CD4-positive, alpha-beta T cell treated with Interferon gamma for 1 hour (primary cell): ENCODE results near the gene ADRB2.
"Not testable (repeated sequence)": the region's sequence is repeated elsewhere in the genome, so short reads cannot be mapped to it uniquely, and the experiment has no call there.

Source experiments
- DNase-seq: peaks from one replicate; pipeline ENCODE4 v3.0.0-alpha.2; 2020

Gene ADRB2

GRCh38 chr5:148856009-148856367 is 29.6 kb downstream of the ADRB2 start:
- DNase-seq, result no peak

- DNase-seq, result no peak
Measured at GRCh38 chr5:148856424-148856823, 30.0 kb downstream of the ADRB2 start.

DNA sequence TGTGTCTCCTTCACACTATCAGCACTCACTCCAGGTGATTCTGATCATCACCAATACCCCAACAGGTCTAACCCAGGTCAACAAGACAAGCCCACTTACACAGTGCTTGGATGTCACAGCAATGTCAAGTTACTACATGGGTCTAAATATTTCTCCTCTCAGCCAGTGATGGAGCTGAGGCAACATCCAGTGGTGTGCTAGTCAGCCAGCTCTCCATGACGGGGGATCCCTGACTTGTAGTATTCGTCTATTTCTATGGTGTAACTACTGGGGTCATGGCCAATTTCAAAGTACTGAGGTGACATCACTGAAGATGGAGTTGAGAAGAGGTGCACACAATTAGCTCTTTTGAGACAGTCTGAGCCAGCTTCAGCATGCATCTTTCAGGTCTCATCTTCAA is 31.1 kb downstream of the ADRB2 start:
- no peak for DNase-seq

- DNase-seq, result no peak
Measured at GRCh38 chr5:148858106-148858505, 31.7 kb downstream of the ADRB2 start.

DNA sequence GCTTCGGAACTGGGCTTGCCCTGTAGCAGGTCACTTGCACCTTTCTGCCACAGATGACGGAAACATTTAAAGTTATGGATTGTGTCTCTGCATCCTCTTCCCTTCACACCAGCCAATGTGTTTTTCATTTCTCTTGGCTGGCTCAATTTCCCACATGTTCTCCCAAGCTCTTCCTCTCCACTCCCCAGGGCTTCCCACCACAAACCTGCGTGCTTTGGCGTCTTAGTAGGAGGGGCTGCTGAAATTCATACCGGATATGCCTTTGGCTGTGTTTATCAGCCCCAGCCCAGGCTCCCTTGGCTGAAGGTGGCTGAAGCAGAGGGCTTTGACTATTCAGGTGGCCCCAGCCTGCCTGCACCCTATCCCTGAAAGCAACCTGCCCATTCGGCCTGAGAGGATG is 32.1 kb downstream of the ADRB2 start:
- no peak for DNase-seq

DNA sequence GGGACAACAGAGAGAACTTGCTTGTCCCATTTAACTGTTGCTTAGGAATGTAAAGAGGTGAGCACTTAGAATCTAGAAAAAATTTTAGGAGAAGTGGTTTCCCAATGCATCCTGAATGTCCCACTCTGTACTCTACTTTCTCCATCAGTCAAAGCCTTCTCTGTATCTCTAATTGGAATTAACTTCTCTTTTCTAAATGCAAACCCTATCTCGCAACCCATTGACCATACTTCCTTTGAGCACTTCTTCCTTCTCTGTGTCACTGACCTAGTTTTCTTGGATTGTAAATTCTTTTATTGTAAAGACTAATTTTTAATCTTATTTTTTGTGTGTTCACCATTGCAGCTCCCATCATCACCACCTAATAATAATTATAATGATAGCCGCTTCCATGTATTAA is 33.3 kb downstream of the ADRB2 start:
- DNase-seq, result no peak

- no peak for DNase-seq
Measured at GRCh38 chr5:148860599-148860998, 34.2 kb downstream of the ADRB2 start.

DNA sequence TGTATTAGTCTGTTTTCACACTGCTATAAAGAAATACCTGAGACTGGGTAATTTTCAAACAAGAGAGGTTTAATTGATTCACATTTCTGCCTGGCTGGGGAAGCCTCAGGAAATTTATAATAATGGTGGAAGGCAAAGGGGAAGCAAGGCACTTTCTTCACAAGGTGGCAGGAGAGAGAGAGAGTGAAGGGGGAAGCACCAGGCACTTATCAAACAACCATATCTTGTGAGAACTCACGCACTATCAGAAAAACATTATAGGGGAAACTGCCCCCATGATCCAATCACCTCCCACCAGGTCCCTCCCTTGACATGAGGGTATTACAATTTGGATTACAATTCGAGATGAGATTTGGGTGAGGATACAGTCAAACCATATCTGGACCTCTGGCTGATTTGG is 34.7 kb downstream of the ADRB2 start:
- DNase-seq, result no peak

DNA sequence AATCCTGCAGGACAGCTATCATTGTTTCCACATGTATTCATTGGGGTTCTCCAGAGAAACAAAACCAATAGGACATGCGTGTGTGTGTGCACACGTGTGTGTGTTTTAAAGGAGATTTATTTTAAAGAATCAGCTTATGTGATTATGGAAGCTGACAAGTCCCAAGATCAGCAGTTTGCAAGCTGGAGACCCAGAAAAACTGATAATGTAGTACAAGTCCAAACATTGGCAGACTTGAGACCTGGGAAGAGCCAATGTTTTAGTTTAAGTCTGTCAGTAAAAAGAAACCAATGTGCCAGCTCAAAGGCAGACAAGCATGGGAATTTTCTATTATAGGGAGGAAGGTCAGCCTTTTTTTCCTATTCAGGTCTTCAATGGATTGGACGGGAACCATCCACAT is 35.3 kb downstream of the ADRB2 start:
- DNase-seq, result no peak

GRCh38 chr5:148864113-148864841 is 37.9 kb downstream of the ADRB2 start:
- no peak for DNase-seq

GRCh38 chr5:148866024-148866423 is 39.6 kb downstream of the ADRB2 start:
- DNase-seq, result no peak

DNA sequence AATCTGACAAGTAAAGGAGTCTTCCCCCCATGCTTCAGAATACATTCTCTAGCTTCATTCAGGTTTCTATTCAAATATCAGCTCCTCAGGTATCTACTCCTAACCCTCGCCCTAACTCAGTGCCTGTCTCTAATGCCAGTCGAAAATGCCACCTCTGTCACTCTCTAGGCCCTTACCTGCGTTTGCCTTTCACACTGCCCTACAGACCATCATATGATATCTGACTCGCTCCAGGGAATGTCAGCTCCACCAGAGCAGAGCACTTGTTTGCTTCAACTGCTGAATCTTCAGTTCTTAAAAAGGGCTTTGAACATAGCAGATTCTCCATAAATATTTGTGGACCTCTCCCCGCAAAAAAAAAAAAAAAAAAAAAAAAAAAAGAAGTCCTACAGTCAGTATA is 46.7 kb downstream of the ADRB2 start:
- DNase-seq, result no peak

GRCh38 chr5:148873690-148874485 is 47.5 kb downstream of the ADRB2 start:
- DNase-seq, result no peak

GRCh38 chr5:148875205-148875875 is 48.9 kb downstream of the ADRB2 start:
- no peak for DNase-seq

DNA sequence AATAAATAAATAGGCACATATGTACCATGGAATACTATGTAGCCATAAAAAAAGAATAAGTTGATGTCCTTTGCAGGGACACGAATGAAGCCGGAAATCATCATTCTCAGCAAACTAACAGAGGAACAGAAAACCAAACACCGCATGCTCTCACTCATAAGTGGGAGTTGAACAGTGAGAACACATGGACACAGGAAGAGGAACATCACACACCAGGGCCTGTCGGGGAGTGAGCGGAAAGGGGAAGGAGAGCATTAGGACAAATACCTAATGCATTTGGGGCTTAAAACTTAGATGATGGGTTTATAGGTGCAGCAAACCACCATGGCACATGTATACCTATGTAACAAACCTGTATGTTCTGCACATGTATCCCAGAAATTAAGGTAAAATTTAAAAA is 51.0 kb downstream of the ADRB2 start:
- DNase-seq, result not testable (repeated sequence)
